GF-D8 (cell line): Measurements from ENCODE around the gene GASK1A.

ENCODE experiments used
- DNase-seq: peaks from one replicate; lab custom pipeline; 2025; lab: John Stamatoyannopoulos, UW

GASK1A gene

DNA sequence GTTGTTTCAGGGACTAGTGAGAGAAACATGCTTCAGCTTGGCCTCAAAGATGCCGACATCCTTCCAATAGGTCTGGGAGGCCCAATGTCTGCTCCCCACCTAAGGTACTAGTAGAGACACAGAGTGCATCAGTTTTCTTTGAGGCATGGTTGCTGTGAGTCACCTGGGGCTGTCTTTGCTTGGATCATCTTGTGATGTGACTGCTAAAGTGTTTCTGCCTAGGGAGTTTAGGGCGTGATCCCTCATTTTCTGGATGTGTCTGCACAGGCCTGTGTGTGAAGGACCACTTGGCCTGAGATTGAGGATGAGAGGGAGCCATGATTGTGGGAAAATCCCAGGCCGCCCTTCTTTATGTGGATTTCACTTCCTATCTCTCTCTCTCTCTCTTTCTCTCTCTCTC, 4.8 kb downstream of the GASK1A start:
- DNase-seq: no peak

DNA sequence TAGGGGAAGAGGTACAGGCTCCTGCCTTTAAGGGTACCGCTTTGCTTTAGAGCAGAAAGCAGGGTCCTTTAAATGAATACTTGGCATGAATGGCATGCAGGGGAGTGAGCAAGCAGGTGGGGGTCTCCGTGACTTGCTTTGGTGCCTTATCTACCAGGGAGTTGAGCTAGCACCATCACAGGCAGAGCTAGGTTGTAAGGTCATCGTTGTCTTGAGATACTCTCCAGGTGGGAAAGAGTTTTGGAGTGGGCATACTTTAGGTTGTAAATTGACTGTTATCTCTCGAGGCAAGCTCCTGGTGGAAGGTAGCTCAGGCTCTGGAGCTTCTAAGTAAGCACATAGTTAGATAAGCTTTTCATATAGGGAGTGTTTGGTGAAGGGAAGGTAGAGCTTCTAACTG, 5.6 kb downstream of the GASK1A start:
- DNase-seq: no peak

DNA sequence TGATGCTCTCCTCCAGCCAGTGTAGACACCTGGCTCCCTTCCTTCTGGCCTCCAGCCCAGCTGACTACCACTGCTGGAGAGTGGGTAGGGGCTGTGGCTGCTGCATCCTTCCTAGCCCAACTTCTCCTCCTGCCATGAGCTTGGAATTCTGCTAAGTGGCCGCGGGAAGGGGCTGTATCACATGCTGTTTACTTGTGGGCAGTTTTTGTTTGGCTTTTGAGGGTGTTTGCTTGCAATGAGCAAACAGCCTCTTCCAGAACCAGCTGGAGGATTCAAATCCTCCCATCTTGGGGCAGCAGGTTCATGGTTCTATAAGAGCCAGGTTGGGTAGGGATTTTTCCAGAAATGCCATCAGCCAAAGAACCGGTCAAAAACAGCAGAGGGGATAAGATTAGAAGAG, 9.0 kb downstream of the GASK1A start:
- no peak for DNase-seq

DNA sequence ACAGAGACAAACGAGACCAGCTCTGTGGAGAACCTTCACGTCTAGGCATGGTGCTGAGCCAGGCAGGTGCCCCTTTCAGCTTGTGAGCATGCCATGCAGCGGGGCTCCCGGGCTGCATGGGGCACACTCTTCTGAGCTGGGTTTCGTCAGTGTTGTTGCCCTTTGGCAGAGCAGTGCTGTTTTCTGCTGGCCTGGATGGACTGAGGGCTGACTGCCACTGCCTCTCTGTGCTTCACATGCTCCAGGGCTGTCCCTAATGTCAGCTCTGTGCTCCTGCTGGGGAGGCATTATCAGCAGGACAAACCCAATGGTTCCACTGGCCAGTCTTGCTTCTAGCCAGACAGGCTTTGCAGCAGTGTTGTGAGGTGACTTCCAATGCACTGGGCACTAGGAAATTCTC, 9.5 kb downstream of the GASK1A start:
- DNase-seq: no peak

DNA sequence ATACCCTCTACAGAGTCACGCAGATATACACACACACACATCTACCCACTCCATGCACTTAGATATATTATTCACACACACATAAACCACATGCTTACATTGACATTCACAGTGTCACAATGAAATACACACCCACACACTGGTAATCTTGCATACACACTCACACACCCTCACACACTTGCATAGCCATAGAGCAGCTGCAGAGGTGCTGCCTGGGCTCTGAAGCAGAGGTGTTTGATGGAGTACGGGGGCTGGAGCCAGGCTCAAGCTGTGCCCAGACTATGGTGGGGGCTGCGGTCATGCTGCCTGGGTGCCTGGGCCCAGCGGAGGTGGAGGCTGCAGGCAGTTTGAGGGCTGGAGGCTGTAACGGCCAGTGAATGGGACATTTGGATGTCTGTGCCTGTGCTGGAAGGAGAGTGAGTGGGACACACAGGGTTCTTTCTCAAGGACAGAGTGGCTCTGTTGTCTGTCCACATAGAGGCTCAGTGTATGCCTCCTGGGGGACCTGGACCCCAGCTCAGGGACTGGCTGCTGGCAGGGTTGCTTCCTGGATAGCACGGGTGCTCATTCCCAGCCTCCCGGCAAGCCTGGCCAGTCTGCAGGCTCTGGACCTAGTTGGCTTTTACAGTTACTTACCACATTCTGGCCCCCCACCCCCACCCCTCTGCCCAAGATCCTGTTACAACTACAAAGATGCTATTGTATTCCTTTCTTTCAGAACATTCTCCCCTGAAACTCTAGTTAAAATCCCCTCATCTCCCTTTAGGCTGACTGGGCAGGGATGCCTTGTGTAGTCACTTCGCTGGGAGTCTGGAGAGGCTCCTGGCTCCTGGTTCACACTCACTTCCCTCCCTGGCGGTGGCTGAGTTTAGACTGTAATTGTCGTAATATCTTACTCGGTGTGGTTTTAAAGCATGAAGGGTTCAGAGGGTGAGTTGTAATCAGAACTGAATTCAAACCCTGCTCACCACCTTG, 12.5 kb downstream of the GASK1A start:
- no peak for DNase-seq

DNA sequence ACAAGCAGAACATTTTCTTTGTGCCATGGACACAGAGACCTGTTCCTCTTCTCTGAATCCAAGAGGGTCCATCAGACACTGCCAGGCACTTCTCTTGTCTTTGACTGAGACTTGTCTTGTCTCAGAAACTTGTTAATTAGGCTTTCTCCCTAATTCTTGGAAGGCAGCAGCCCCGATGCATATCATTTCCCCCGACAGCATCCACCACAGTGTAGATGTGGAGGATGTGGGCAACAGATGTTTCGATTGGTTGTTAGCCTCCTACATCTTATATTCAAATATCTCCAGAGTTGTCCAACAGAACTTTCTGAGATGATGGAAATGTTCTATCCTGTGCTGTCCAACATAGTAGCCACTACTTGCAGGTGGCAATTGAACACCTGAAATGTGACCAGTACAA, 15.5 kb downstream of the GASK1A start:
- DNase-seq: no peak

DNA sequence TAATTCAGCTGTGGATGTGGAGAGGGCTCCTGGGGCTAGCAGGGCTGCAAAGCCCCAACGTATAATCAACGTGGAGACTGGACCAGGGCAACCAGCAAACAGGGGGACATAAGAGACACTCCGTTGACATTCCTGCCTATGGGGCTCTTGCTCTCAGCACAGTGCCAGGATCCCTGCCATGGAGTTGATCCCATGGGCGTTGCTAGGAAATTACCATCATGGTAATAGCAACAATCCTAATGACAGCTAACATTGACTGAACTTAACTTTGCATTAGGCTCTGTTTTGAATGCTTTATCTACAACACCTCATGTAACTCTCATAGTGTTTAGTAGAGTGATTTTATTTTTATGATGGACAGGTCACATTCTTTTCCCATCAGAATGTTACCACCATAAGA, 16.9 kb downstream of the GASK1A start:
- no peak for DNase-seq

DNA sequence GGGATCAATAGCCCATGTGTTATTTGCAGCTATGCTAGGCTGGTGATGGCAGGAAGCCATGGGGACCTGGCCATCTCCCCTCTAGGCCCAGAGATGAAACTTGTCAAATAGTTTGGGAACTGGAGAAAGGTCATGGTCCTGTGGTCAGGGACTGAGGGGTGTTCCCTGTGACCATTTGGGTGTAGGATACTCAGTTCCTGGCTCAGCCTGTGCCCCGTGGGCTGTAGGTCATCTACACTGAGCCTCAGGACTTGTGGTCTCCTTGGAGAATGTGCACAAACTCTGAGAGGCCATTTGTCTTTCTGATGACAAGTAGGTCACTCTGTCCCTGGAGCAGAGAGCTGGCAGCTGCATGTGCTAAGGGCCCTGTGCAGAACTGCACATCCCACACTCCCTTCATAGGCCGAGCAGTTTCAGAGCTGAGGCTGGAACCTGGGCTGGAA, 17.5 kb downstream of the GASK1A start:
- no peak for DNase-seq

DNA sequence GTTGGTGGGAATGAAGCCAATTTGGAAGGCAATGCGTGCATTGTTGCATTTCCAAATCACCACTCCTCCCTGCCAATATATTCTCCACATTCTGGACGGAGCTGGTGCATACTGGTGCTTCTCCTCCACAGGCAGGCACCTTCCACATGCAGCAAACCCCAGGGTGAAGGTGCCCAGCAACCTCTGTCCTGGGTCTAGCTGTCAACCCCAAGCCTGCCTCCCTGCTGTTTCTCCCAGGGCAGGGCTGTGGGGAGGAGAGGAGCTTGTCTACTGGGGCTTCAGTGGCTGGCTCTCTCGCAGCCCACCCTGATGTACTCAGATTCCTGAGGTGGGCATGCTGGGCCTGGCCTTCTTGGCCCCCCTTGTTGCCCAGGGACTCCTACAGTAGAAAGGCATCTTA, 20.1 kb downstream of the GASK1A start:
- no peak for DNase-seq

DNA sequence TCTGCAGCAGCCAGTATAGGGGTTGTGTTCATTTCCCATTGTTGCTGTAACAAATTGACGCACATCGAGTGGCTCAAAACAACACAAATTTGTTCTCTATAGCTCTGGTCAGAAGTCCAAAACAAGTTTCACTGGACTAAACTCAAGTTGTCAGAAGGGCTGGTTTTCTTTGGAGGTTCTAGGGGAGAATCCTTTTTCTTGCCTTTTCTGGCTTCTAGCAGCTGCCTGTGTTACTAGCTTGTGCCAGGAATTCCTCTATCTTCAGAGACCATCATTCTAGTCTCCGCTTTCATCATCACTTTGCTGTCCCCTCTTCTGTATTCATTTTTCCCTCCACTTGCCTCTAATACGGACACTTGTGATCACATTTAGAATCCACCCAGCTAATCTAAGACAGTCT, 20.5 kb downstream of the GASK1A start:
- no peak for DNase-seq

DNA sequence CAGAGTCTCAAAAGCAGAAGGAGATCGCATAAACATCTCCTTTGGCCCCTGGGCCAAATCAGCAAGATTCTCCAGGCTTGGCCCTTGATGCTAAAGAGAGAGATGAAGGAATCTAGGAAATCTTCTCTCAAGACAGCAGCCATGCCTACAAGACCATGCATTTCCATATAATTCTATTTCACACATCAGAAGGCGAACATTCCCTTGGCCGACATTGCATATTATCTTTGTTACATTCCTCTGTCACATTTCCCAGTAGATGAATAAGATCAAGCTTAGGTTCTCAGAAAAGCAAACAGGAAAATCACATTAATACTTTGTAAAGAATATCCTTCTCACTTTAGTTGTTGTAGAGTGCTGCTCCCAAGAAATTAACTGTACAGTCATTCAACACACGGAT, 21.3 kb downstream of the GASK1A start:
- no peak for DNase-seq

DNA sequence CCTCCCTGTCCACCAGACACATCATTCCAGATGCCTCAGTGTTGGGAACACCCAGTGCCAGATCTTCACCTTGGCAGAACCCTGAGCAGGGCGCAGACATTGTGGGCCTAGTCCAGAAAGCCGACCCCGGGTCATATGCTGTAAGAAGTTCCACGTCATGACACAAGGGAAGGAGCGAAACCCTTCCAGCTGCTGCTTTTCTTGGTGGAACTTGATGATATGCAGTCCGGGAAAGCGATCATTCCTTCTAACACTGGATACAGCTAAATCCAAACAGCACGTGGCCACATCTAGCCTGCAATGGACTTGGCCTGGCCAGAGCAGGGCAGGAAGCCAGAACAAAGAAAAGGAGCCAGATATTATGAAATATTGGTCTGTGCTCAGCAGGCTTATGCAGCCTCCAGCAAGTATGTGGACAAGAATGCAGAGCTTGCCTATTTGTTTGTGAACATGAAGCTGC, 22.0 kb downstream of the GASK1A start:
- DNase-seq: no peak

DNA sequence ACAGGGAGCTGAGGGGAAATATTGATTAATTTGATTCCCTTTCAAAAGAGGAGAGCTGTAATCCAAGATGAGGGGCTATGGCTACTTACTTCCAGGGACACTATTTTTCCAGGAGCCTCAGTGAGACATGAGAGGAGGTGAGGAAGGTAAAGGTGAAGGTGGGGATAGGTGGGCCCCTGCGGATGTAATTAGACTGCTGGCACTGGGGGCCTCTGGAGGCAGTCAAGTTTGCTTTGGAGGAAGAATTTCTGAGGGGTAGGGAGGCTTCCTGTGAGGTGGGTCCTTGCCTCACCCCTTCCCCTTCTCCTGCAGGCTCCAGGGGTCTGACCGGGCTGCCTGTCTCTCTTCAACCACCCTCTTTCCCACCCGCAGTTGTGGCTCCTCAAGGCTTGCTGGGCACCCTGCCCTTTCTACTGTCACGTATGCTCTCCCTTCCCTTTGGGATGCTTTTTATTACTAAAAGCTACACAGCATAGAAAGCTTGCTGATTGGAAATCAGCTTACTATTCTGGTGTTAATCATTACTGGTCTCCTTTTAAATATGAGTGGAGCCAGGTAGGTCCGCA, 22.5 kb downstream of the GASK1A start:
- DNase-seq: no peak

DNA sequence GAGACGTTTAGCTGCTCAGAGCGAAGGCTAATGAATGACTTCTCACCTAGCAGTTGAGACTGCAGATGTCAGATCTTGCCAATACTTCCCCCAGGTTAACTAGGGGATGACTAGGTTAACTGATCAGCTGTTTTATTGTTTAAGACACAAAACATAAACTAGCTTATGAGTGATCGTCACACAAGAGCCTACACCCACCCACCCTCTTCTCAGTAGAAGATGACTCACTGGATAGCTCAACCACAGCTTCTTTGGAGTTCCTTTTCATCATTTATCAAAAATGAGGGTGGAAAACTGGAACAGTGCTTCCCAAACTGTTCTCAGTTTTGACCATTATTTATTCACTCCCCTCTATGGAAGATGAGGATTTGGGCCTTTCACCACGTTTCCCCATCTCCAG, 25.2 kb downstream of the GASK1A start:
- no peak for DNase-seq

DNA sequence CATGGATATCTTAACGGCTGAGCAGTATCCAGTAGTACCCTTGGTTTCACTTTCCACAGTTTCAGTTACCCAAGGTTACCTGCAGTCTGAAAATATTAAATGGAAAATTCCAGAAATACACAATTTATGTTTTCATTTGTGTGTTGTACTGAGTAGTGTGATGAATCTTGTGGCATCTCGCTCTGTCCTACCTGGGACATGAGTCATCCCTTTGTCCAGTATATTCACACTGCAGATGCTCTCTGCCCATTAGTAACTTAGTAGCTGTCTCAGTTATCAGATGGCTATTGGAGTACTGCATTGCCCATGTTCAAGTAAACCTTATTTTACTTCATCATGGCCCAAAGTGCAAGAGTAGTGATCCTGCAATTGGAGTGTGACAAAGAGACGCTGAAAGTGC, 26.1 kb downstream of the GASK1A start:
- no peak for DNase-seq

DNA sequence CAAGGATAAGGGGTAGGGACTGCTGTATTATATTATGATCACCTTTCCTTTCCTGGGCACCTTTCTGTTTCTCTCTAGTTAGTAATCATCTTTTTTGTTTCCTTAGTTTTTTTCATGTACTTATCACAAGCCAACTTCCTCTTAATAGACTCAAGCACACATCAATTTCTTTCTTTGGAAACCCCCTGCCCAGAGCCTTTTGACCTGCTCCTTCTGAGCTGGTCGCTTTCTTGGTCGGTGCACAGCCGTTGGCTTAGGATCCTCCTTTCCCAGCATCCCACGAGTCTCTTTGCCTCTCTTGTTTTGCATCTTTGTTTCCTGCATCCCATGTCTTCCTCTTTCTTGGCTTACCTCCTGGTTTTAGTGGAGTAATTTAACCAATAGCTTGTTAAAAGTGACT, 26.9 kb downstream of the GASK1A start:
- no peak for DNase-seq

DNA sequence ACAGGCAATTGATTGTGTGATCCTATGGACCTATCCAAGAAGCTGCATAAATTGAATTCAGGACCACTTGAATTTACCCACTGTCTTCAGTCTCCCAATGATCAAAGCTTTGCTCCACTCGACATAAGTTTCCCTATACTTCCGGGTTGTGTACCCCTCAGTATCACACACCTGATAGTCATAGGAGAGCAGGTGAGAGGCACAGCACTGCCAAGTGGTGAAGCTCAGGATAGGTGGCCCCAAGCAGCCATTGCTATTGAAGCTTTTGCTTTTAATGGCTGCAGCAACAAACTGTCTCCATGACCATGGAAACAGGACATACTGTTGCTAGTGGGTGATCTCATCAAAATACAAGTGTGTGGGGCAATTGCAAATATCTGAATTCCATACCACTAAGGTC, 27.7 kb downstream of the GASK1A start:
- no peak for DNase-seq

DNA sequence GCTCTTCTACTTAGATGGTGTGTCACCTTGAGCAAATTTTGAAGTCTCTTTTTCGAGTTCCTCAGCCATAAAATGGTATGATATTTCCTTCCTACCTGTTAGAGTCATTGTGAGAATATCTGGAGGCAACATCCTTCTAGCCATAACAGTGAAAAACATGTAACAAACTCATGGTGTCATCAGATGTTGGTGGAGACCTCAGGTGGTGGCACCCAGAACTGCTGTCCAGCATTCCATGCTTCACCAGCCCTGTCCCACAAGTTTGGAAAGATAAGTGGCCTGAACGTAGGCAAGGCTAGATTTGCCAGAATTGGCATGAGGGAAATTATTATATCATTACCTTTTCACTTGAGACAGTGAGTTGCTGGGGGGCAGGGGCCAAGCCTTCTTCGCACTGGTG, 30.4 kb downstream of the GASK1A start:
- no peak for DNase-seq

DNA sequence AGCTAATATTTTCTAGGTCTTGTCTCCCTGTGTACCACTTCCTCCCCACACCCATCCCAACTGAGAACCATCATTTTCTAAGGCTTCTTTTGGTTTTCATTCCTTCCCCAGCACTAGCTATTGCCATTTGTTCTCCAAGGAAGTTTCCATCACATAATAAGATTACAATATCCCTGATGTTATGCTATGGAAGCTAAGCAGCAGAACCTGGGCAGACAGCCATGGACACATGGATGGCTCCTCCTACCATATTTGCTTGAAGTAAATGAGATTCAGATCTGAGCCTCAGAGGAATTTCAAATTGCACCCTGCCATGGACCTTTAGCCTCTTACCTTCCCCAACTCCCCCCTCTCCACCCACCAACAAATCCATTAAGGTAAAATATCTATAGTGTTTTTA, 31.5 kb downstream of the GASK1A start:
- DNase-seq: no peak

DNA sequence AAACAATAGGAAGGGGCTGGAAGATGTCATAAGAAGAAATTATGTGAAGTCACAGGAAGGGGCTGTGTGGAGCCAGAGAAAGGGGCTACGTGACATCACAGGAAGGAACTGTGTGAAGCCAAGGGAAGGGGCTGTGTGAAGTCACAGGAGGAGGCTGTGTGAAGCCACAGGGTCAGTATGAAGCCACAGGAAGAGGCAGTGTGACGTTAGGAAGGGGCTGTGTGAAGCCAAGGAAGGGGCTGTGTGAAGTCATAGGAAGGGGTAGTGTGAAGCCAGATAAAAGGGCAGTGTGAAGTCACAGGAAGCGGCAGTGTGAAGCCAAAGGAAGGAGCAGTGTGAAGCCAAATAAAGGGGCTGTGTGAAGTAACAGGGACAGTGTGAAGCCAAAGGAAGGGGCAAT, 32.5 kb downstream of the GASK1A start:
- DNase-seq: no peak

DNA sequence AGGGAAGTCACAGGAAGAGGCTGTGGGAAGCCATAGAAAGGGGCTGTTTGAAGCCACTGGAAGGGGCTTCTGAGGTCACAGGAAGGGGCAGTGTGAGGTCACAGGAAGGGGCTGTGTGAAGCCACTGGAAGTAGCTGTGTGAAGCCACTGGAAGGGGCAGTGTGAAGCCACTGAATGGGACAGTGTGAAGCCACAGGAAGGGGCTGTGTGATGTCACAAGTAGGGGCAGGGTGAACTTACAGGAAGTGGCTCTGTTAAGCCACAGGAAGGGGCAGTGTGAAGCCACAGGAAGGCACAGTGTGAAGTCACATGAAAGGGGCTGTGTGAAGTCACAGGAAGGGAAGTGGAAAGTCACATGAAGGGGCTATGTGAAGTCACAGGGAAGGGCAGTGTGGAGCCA, 33.1 kb downstream of the GASK1A start:
- no peak for DNase-seq

DNA sequence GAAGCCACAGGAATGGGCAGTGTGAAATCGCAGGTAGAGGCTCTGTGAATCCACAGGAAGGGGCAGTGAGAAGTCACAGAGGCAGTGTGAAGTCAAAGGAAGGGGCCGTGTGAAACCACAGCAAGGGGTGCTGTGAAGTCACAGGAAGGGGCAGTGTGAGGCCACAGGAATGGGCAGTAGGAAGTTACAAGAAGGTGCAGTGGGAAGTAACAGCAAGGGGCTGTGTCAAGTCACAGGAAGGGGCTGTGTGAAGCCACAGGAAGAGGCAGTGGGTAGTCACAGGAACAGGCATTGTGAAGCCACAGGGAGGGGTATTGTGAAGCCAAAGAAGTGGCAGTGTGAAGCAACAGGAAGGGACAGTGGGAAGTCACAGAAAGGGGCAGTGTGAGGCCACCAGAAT, 34.1 kb downstream of the GASK1A start:
- DNase-seq: no peak

DNA sequence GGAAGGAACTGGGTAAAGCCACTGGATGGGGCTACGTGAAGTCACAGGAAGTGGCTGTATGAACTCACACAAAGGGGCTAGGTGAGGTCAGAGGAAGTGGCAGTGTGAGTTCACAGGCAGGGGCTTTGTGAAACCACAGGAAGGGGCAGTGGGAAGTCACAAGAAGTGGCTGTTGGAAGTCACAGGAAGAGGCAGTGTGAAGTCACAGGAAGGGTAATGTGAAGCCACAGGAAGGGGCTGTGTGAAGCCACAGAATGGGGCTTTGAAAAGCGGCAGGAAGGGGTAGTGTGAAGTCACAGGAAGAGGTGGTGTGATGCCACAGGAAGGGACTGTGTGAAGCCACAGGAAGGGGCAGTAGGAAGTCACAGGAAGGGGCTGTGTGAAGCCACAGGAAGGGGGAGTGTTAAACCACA, 34.6 kb downstream of the GASK1A start:
- DNase-seq: peak; percentile 30

DNA sequence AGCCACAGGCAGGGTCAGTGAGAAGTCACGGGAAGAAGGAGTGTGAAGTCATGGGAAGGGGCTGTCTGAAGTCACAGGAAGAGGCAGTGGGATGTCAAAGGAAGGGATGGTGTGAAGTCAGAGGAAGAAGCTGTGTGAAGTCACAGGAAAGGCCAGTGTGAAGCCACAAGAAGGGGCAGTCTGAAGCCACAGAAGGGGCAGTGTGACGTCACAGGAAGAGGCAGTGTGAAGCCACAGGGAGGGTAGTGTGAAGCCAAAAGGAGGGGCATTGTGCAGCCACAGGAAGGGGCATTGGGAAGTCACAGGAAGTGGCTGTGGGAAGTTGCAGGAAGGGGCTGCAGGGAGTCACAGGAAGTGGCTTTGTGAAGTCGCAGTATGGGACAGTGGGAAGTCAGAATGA, 35.1 kb downstream of the GASK1A start:
- DNase-seq: no peak
